HepG2 (cell line): ENCODE data around the gene CHTF18. TPM values are rescaled to one million over a fixed set of nuclear protein-coding genes. Genes with fewer than 3 reads are reported as not detected.
A peak's percentile ranks its signal among the peaks of the same experiment; 100 is the strongest.

Source experiments
- ATAC-seq: fragments of 200-7000 bp; cut with Tn5 transposase; 3 replicates; pipeline ENCODE4 v1.9.1; 2020; ENCODE audit warnings: mild to moderate bottlenecking, moderate library complexity
- BruUV-seq: library from RNA; stranded (reverse); fragments of 400-500 nt; replicated peaks from 2 replicates; lab custom pipeline; 2021; lab: Mats Ljungman, UMichigan
- CTCF ChIA-PET: fragments of 300-600 bp; formaldehyde crosslinking; extraction: SDS; loops from one replicate; lab custom pipeline; 2021; ENCODE audit warnings: low total read pairs, inconsistent platforms, low intra/inter-chr PET ratio; lab: Yijun Ruan, JAX
- POLR2A ChIA-PET: fragments of 350-600 bp; sonication (Branson Sonifier 250); formaldehyde crosslinking; loops from one replicate; lab custom pipeline; 2020; ENCODE audit warnings: antibody characterized with exemption, inconsistent platforms; lab: Yijun Ruan, JAX
- DNase-seq: peaks from one replicate; pipeline ENCODE4 v3.0.0-alpha.2; 2015; ENCODE audit warnings: low spot score
- FAIRE-seq: peaks from 3 replicates; lab custom pipeline; 2011; peaks lifted over from hg19 to GRCh38; lab: Jason Lieb, UNC
- H2AFZ ChIP-seq: one replicate; pipeline ENCODE4 v1.6.1; 2011; ENCODE audit warnings: low read length, inconsistent platforms
- H3K27ac ChIP-seq: fragments of 300-600 bp; 3 replicates; pipeline ENCODE4 v1.8.0; 2011; ENCODE audit warnings: mixed run types, mild to moderate bottlenecking, mixed read lengths, low read length, inconsistent platforms; ENCODE audit not compliant: insufficient read depth; ENCODE audit errors: extremely low read length
- H3K27me3 ChIP-seq, 2 experiments: fragments of 200-600 bp in 1 of 2; 2 replicates in 1 of 2; 3 replicates in 1 of 2; pipeline versions ENCODE4 v1.6.0 to v1.8.0; 2011; ENCODE audit warnings: low read length in 2 of 2, mild to moderate bottlenecking in 2 of 2, moderate library complexity in 2 of 2, inconsistent platforms in 1 of 2; ENCODE audit not compliant: insufficient read depth in 2 of 2, control insufficient read depth in 1 of 2
- H3K36me3 ChIP-seq, 2 experiments: fragments of 200-600 bp in 1 of 2; replicated peaks in 1 of 2; 2 replicates in 1 of 2; 3 replicates in 1 of 2; pipeline versions ENCODE4 v1.5.1 to v1.8.0; 2011; ENCODE audit warnings: low read length in 2 of 2, inconsistent platforms in 1 of 2; ENCODE audit not compliant: insufficient read depth in 2 of 2, control insufficient read depth in 1 of 2
- H3K4me1 ChIP-seq: 2 replicates; pipeline ENCODE4 v1.5.1; 2012; ENCODE audit warnings: low read length, inconsistent platforms; ENCODE audit not compliant: insufficient read depth
- H3K4me2 ChIP-seq: 2 replicates; pipeline ENCODE4 v1.6.0; 2011; ENCODE audit warnings: low read depth, low read length, inconsistent platforms
- H3K4me3 ChIP-seq, 3 experiments: fragments of 200-600 bp in 1 of 3; sonication (generic), shearing (Covaris generic) in 1 of 3; replicated peaks in 1 of 3; 2 replicates each; pipeline ENCODE4 v1.5.1; 2011 to 2016; ENCODE audit warnings: low read length in 3 of 3, inconsistent platforms in 2 of 3, low read depth in 2 of 3, mild to moderate bottlenecking in 2 of 3, control low read depth in 1 of 3, mixed read lengths in 1 of 3; ENCODE audit not compliant: insufficient read depth in 1 of 3
- H3K79me2 ChIP-seq: one replicate; pipeline ENCODE4 v1.6.1; 2011; ENCODE audit warnings: low read length, inconsistent platforms; ENCODE audit not compliant: insufficient read depth
- H3K9ac ChIP-seq: 2 replicates; pipeline ENCODE4 v1.6.0; 2011; ENCODE audit warnings: mild to moderate bottlenecking, low read depth, low read length, inconsistent platforms; ENCODE audit not compliant: insufficient read depth
- H3K9me3 ChIP-seq: 2 replicates; pipeline ENCODE4 v1.5.1; 2012; ENCODE audit warnings: mild to moderate bottlenecking, low read length
- H4K20me1 ChIP-seq: 2 replicates; pipeline ENCODE4 v1.6.0; 2011; ENCODE audit warnings: inconsistent platforms, mild to moderate bottlenecking, low read length, moderate library complexity; ENCODE audit not compliant: insufficient read depth
- CBX2 ChIP-seq, 2 experiments: fragments of 200-600 bp in 1 of 2; sonication (generic); formaldehyde crosslinking in 1 of 2; IDR thresholded peaks; 2 replicates each; pipeline versions ENCODE4 v1.7.0 to v1.8.1; 2018 to 2022; ENCODE audit warnings: low read depth in 2 of 2, low read length in 1 of 2, mild to moderate bottlenecking in 1 of 2, missing genetic modification reagents in 1 of 2
- DMAP1 ChIP-seq: IDR thresholded peaks from 2 replicates; pipeline ENCODE4 v1.6.1; 2016
- IRF2 ChIP-seq: IDR thresholded peaks from 2 replicates; pipeline ENCODE4 v1.6.1; 2018; ENCODE audit warnings: missing genetic modification reagents, missing compliant biosample characterization
- JARID2 ChIP-seq: sonication (generic); formaldehyde crosslinking; IDR thresholded peaks from 2 replicates; pipeline ENCODE4 v1.8.1; 2023; ENCODE audit warnings: missing genetic modification reagents, inconsistent platforms; ENCODE audit not compliant: insufficient replicate concordance
- MYNN ChIP-seq: sonication (generic); formaldehyde crosslinking; IDR thresholded peaks from 2 replicates; pipeline ENCODE4 v1.4.0; 2020; ENCODE audit warnings: mild to moderate bottlenecking, low read depth, missing genetic modification reagents
- NFATC3 ChIP-seq: sonication (generic); formaldehyde crosslinking; IDR thresholded peaks from 2 replicates; pipeline ENCODE4 v1.5.1; 2020; ENCODE audit warnings: mild to moderate bottlenecking, missing genetic modification reagents
- RBM39 ChIP-seq: fragments of 200-400 bp; formaldehyde crosslinking; IDR thresholded peaks from one replicate; pipeline ENCODE4 v1.6.1; 2018; ENCODE audit warnings: antibody characterized with exemption, mild to moderate bottlenecking, low read depth, low read length; ENCODE audit not compliant: poor library complexity, severe bottlenecking
- SETDB1 ChIP-seq: sonication (generic); formaldehyde crosslinking; IDR thresholded peaks from 2 replicates; pipeline ENCODE4 v1.5.1; 2020; ENCODE audit warnings: missing genetic modification reagents, mild to moderate bottlenecking, borderline replicate concordance
- ZFX ChIP-seq: sonication (generic); formaldehyde crosslinking; IDR thresholded peaks from 2 replicates; pipeline ENCODE4 v1.4.0; 2020; ENCODE audit warnings: mild to moderate bottlenecking, low read depth, missing genetic modification reagents, moderate library complexity
- ZKSCAN5 ChIP-seq: sonication (generic); formaldehyde crosslinking; IDR thresholded peaks from 2 replicates; pipeline ENCODE4 v1.5.1; 2020; ENCODE audit warnings: mild to moderate bottlenecking, missing genetic modification reagents
- ZNF18 ChIP-seq: sonication (generic); formaldehyde crosslinking; IDR thresholded peaks from 2 replicates; pipeline ENCODE4 v1.8.0; 2022; ENCODE audit warnings: mild to moderate bottlenecking, missing genetic modification reagents; ENCODE audit not compliant: insufficient replicate concordance
- ZNF235 ChIP-seq: sonication (generic); formaldehyde crosslinking; IDR thresholded peaks from 2 replicates; pipeline ENCODE4 v1.8.1; 2023; ENCODE audit warnings: mild to moderate bottlenecking, missing genetic modification reagents, borderline replicate concordance
- ZNF317 ChIP-seq: sonication (generic); formaldehyde crosslinking; IDR thresholded peaks from 2 replicates; pipeline ENCODE4 v1.5.0; 2020; ENCODE audit warnings: mild to moderate bottlenecking, missing genetic modification reagents
- ZNF570 ChIP-seq: sonication (generic); formaldehyde crosslinking; IDR thresholded peaks from 2 replicates; pipeline ENCODE4 v1.4.0; 2020; ENCODE audit warnings: mild to moderate bottlenecking, missing genetic modification reagents, borderline replicate concordance
- ZNF572 ChIP-seq: sonication (generic); formaldehyde crosslinking; IDR thresholded peaks from 2 replicates; pipeline ENCODE4 v1.5.1; 2020; ENCODE audit warnings: mild to moderate bottlenecking, missing genetic modification reagents
- ZNF614 ChIP-seq: IDR thresholded peaks from 2 replicates; pipeline ENCODE4 v1.6.1; 2018; ENCODE audit warnings: missing biosample characterization, missing genetic modification reagents, inconsistent platforms, borderline replicate concordance
- ZNF615 ChIP-seq: sonication (generic); formaldehyde crosslinking; IDR thresholded peaks from 2 replicates; pipeline ENCODE4 v1.5.0; 2020; ENCODE audit warnings: mild to moderate bottlenecking, missing genetic modification reagents, borderline replicate concordance
- ZNF7 ChIP-seq: IDR thresholded peaks from 2 replicates; pipeline ENCODE4 v1.6.1; 2016; ENCODE audit warnings: missing biosample characterization, missing genetic modification reagents
- WGBS: methylation state at CpG from one replicate; pipeline ENCODE4 v1.1.6; 2017; ENCODE audit warnings: low lambda C conversion rate; 5-methylcytosine and 5-hydroxymethylcytosine counted together
- in situ Hi-C: cut with HindIII; loops from 2 replicates; pipeline ENCODE4 v1.10.0; 2017; ENCODE audit warnings: low pct_unique_long_range_greater_than_20kb; ENCODE audit not compliant: extremely low pct_ligation_motif_present
- intact Hi-C: fragments of 100-400 bp; cut with micrococcal nuclease; formaldehyde crosslinking; loops from one replicate; pipeline ENCODE4 v1.10.0; 2022; ENCODE audit not compliant: unreplicated experiment
- polyA plus RNA-seq, 8 experiments: library from polyadenylated mRNA; depleted of rRNA in 3 of 8; stranded (reverse) in 7 of 8; unstranded in 1 of 8; fragments of >200 nt; fragmentation: Illumina TruSeq in 4 of 8; extraction: Trizol in 4 of 8; gene quantifications; 2 replicates each; pipeline versions ENCODE4 v1.2.1 to v1.2.3, GENCODE V29; 2011 to 2016; ENCODE audit warnings: low read depth in 4 of 8, missing spikeins in 1 of 8, mixed read lengths in 1 of 8; ENCODE audit not compliant: insufficient read depth in 1 of 8
- total RNA-seq, 5 experiments: library from RNA; depleted of rRNA; stranded (reverse); fragments of >200 nt; fragmentation: Illumina TruSeq; extraction: Trizol; gene quantifications; 2 replicates each; pipeline ENCODE4 v1.2.3, GENCODE V29; 2016; ENCODE audit warnings: low read depth in 1 of 5

CHTF18 gene
- total and polyA plus RNA-seq, 2 of the 13 experiments (the other 11 are each of a cell fraction or from before 2014, with no cell fraction given): 8.6 to 22.9 TPM

GRCh38 chr16:756428-756827, 32.0 kb upstream of the CHTF18 start:
- 79% methylated on average over 5 of the region's 5 CpGs for WGBS
- in situ Hi-C loops: no loop called here
- no peak for FAIRE-seq

GRCh38 chr16:759110-759910, 29.1 kb upstream of the CHTF18 start:
- DNase-seq (no peak), ATAC-seq (no peak), FAIRE-seq (no peak)
- H2AFZ ChIP-seq: no peak overlapping the region
- no peaks in the 10 kb centered on the region for H4K20me1 ChIP-seq
- in situ Hi-C loops (no loop called here), intact Hi-C loops (no loop called here)
- H3K4me1 ChIP-seq: peaks cover 32% of the 10 kb centered on the region
- ChIA-PET POLR2A (interaction anchor here (1.2 kb wide), 1 partner anchor 29 kb away, joined by 4 read pairs; the partner anchor contains the start of genes CHTF18 and RPUSD1), CTCF (no interaction called here)
- 61% methylated on average over 25 of the region's 34 CpGs for WGBS
- H3K79me2 ChIP-seq: no peaks in the 10 kb centered on the region
- H3K9ac ChIP-seq: no peak overlapping the region
- no peaks in the 10 kb centered on the region for H3K9me3 ChIP-seq
- no peaks in the 10 kb centered on the region for H3K36me3 ChIP-seq
- no peak overlapping the region for H3K4me3 ChIP-seq
- no TSS peak for BruUV-seq
- H3K27me3 ChIP-seq: peaks cover 3 to 18% of the 10 kb centered on the region in 2 experiments; a peak in 4 of 5 replicates
- TF ChIP-seq ZNF570 (no peak), ZNF18 (CRISPR knock-in tag) (no peak), CBX2 (IDR thresholded peaks at IDR 0.05; ENCODE audit: low read depth, low read length) (no peak), CBX2 (CRISPR knock-in tag; IDR thresholded peaks at IDR 0.05; ENCODE audit: low read depth) (no peak), IRF2 (CRISPR knock-in tag) (no peak), MYNN (CRISPR knock-in tag) (no peak), RBM39 (no peak), ZNF235 (CRISPR knock-in tag) (no peak), DMAP1 (CRISPR knock-in tag) (no peak), ZFX (CRISPR knock-in tag) (no peak), NFATC3 (CRISPR knock-in tag) (no peak), ZNF615 (CRISPR knock-in tag) (no peak), ZNF317 (CRISPR knock-in tag) (no peak), SETDB1 (no peak), JARID2 (CRISPR knock-in tag) (no peak), ZNF614 (CRISPR knock-in tag) (no peak), ZKSCAN5 (CRISPR knock-in tag) (no peak)
- H3K4me2 ChIP-seq: no peak overlapping the region
- H3K27ac ChIP-seq: no peak overlapping the region

More at GRCh38 chr16:756428-756827, 32.0 kb upstream of the CHTF18 start:
- Histone ChIP-seq H3K4me2 (no peak overlapping the region), H3K36me3 (no peaks in the 10 kb centered on the region), H3K9me3 (no peaks in the 10 kb centered on the region), H3K4me1 (peaks cover 30% of the 10 kb centered on the region), H3K4me3 (no peak overlapping the region), H3K79me2 (no peaks in the 10 kb centered on the region), H3K27ac (no peak overlapping the region), H4K20me1 (no peaks in the 10 kb centered on the region), H3K9ac (no peak overlapping the region), H2AFZ (no peak overlapping the region), H3K27me3 (peaks cover 7 to 38% of the 10 kb centered on the region in 2 experiments)
- CTCF ChIA-PET: no interaction called here
- DNase-seq (no peak), ATAC-seq (no peak)
- no TSS peak for BruUV-seq
- peak; percentile 94 for TF ChIP-seq ZNF7 (CRISPR knock-in tag)
- no peak for TF ChIP-seq ZNF572 (CRISPR knock-in tag)
- intact Hi-C loops: no loop called here
- POLR2A ChIA-PET: no interaction called here
